COLO829 (cell line): ENCODE measurements around the gene KDM4D.
"Not testable (repeated sequence)": the region's sequence is repeated elsewhere in the genome, so short reads cannot be mapped to it uniquely, and the experiment has no call there.

Experiments
- DNase-seq: peaks from one replicate; pipeline ENCODE4 v3.0.0; 2012; ENCODE audit warnings: low spot score

Gene KDM4D

DNA sequence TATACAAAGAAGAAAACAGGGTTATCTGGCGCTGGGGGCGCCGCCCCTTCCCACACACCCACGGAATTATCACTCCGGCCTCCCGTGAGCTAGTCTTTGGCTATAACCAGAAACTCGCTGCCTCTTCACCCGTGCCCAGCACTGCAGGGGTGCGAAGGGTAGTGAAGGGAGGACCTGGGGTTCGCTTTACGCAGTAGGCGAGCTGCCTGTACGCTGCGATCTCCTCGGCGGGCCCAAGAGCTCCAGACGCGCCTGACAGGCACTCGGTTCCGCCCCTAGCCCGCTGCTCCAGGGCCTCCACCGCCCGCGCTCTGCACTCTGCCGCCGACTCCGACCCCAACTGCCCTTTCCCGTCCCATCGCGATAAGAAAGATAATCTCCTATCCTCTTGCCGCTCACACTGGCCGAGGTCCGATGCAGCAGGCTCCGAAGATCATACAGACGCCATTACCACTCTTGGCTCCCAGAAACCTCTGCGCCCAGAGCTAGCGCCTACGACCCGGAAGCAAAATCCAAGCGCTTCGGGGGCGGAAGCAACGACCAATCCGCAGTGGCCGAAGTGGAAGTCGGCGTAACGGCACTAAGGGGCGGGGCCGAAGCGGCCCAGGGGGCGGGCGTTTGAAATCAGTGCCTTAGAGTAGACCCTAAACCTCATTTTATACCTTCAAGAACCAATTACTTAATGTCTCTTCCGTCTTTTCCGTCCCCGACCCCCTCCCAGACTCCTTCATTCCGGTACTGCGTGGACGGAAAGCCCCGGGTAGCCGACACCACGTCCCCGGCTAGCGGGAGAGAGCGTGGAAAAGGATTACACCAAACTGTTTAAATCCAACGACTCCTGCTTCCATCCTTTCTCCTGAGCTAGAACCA, at the start of gene KDM4D, which contains the start of gene CWC15:
Gene KDM4D, plus strand, starts transcription at position 611 of the 870 bp plus-strand sequence. CDS start 23,664 bp downstream, outside the sequence.
Gene CWC15, minus strand, starts transcription at position 458 of the 870 bp plus-strand sequence. CDS start 1,371 bp downstream, outside the sequence.
- peak; percentile 95 for DNase-seq

DNA sequence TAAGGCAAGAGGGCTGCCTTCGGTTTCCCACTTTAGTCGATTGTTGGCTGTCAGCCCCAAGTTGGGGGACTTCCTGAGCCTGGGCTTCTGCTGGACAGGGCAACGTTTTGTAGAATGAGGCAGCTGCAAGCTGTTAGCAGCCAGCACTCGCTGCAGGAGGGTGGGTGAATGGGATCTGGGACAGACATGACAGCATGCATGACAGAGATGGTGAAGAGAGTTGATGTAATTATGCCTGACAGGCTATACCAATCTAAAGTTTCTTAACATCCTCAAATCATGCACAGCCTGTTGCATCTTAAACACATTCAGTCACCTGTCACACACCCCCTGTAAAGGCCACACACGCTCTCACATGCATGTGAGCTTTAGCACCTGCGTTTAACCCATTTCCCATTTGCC, 49.3 kb upstream of the KDM4D start:
- DNase-seq = no peak

DNA sequence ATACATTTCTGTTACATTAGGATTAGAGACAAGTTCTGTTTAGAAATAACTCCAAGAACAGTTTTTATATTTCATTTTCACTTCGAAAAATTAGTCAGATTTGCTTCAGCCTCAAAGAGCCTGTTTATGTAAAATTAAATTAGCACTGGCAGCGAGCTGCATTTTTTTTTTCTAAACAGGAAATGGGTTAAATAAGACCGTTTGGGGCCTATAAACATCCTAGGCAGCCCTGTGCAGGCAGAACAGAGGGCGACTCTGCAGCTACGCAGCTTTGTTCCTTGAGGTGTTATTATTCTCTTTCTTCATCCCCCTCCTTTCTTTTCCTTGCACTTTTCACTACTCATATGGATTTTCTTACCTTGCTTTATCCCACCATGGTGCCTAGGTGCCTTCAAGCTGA, 48.9 kb upstream of the KDM4D start:
- DNase-seq = no peak

DNA sequence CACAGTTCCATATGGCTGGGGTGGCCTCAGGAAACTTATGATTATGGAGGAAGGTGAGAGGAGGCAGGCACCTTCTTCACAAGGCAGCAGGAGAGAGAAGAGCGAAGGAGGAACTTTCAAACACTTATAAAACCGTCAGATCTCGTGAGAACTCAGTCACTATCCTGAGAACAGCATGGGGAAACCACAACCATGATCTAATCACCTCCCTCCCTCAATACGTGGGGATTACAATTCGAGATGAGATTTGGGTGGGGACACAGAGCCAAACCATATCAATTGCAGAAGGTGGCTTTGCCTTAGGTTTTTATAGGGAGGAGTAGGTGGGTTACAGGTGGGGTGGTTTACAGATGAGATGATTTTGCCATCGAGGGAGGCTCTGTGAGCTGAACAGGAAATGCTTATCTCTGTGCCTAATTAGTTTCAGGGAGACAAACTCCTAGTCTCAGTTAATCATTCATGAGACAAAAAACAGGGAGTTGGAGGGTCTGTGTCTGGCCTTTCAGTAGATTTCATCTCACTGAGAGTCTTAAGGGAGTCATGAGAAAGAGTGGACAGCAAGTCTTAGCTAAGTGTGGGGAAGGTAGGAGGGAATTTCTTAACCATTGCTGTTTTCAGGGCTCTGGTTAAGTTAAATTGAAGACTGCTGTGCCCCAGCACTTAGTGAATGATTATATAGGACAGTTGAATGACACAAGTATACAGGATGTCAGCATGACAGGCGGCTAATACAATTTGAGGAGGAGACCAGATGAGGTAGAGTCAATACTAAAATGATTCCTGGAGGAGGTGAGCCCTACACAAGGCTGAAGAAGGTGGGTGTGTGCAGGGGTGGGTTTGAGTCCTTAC, 47.9 kb upstream of the KDM4D start:
- no peak for DNase-seq

DNA sequence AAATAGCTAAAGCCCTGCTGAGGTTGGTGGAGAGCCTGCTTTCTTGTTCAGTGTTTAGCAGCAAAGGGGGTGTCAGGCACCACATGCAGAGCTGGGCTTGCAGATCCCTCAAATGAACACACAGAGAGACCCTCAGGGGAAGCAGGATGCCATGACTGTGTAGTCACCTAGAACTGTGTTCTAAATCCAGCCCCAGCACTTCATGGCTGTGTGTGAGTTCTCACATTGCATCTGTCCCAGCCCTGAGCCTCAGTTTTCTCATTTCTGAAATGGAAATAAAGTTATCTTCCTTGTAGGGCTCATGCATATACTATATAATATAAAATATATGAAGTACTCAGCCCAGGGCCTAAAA, 47.3 kb upstream of the KDM4D start:
- DNase-seq = no peak

DNA sequence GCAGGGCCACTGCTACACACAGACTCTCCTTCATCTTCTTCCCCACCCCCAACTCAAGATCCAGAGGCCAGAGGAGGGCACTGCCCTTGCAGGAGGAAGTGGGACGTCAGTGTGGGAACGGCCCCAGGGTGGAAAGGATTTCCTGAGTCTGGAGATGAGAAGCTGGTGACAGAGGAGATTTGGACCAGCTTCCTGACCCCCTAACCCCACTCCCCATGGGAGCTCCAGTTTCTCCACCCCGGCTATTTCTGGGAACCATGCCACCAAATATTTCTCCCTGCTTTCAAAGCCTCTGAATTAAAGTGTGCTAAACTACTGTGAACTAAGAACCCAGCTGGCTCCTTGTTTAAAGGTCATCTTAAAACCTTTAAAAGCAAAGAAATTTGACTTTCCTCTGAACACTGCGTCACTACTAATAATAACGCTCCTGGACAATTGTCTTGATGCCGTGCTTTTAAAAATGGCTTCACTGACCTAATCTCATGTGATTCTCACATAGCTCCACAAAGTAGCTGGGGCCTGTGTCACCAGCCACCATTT, 46.7 kb upstream of the KDM4D start:
- peak; percentile 94 for DNase-seq

DNA sequence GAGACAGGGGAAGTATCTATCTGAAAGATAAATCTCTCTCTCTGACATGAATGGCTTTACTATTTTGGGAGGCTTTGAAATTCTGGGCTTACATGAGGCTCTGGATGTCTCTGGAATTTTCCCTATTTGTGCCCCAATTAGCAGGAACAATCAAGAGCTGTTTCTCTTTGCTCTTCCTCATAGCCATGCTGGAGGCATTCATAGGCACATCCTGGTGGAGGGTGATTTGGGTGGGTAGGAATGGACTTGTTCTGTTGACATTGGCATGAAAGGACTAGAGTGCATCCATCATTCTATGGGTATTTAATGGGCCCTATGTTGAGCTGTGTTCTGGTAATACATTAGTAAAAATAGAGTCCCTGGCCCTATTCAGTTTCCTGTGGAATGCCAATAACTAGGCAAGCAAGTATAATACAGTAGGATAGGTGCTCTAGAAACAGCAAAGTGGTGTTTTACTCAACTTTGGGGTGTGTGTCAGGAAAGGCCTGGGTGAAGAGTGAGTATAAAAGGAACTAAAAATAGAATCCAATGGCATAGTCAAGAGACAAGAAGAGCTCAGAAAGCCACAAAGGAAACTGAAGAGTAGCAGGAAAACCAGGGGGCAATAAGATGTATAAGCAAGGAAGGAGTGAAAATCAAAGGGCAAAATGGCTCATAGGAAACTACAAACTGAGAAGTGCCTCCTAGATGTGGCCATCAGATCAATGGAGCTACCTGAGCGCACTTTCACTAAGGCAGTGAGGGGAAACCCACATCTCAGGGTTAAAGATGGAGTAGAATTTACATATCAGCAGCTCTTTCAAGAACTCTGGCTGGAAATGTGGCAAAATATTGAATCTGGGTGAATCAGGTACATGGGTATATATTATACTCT, 45.2 kb upstream of the KDM4D start:
- DNase-seq = peak; percentile 27

DNA sequence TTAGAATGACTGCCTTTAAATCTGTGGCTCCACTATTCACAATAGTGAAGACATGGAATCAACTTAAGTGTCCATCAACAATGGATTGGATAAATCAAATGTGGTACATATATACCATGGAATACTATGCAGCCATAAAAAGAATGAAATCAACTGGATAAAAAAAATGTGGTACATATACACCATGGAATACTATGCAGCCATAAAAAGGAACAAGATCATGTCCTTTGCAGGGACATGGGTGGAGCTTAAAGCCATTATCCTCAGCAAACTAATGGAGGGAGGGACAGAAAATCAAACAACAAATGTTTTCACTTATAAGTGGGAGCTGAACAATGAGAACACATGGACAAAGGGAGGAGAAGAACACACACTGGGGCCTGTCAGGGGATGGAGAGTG, 41.4 kb upstream of the KDM4D start:
- DNase-seq = not testable (repeated sequence)

DNA sequence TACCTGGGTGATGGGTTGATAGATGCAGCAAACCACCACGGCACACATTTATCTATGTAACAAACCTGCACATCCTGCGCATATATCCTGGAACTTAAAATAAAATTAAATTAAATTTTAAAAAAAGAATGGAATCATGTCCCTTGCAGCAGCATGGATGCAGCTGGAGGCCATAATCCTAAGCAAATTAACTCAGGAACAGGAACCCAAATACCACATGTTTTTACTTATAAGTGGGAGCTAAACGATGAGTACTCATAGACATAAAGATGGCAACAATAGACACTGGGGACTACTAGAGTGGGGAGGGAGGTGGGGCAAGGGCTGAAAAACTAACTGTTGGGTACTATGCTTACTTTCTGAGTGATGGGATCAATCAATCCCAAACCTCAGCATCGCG, 41.0 kb upstream of the KDM4D start:
- no peak for DNase-seq

DNA sequence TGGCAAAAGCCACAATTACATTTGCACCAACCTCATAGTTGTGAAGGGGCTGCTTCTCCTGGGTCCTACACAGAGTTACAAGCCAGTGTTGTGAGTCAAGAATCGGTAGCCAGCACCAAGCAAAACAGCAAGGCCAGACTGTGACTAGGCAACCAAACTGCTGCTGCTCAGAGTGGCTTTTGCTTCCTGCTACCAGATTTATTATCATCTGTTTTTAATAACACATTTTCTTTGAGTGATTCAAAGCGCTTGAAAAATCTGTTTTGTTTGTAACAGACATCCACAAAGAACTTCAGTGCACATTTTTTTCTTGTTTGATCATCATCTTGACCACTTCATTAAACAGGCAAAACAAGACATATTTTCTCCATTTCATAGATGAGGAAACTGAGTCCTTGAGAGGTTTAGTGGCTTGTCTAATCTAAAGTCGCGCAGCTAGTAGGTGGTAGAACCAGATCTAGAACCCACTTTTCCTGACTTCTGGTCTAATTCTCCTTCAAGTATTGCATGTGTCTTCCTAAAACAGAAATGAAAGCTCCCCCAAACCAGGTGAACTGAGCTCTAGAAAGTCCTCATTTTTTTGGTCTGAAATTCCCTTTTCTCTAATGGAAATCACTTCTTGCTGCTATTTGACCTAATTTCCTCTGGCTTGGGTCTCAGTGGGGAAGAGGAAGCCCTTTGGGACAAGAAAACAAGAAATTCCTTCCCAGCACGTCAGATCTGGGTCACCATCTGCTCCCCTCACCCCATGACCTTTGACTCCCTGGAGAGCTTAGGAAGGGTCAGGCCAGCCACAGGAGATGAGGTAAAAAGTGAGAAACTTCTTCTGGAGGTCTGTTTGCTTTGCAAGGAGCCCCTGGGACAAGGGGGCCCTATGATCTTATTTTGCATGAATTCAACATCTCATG, 40.0 kb upstream of the KDM4D start:
- DNase-seq = no peak

DNA sequence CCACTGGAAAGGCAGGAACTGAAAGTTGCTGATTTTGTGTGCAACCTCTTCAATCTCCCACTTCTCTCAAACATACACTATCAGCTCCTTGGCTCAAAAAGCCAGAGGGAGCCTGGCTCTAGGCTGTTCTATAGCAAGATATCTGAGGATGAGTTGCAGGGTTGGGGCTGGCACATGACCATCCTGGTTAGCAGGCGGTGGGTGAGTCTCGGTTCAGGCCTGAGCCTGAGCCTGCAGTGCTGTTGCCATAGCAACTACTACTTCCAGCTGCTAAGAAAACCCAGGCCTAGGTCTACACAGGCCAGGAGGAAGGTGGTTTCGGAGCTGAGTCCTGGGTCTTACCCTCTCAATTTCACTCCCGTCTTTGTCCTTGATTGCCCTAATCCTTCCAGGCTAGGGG, 39.1 kb upstream of the KDM4D start:
- DNase-seq = no peak

DNA sequence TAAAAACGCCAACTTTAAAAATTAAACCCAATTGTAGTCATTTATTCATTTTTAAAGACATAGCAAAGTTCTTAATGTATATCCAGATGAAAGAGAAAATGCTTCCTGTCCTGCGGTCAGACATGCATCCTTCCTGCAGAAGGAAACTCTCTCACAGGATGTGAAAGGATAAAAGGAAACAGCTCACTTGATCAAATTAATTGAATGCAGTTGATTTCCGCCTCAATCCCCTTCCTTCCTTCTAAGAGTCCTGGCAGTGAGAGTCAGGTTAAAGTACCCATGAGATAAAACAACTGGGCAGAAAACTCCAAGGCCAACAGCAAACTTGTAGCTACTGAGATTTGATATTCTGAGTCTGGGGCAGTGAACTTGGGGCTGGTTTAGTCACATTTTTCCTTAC, 38.7 kb upstream of the KDM4D start:
- DNase-seq = no peak

DNA sequence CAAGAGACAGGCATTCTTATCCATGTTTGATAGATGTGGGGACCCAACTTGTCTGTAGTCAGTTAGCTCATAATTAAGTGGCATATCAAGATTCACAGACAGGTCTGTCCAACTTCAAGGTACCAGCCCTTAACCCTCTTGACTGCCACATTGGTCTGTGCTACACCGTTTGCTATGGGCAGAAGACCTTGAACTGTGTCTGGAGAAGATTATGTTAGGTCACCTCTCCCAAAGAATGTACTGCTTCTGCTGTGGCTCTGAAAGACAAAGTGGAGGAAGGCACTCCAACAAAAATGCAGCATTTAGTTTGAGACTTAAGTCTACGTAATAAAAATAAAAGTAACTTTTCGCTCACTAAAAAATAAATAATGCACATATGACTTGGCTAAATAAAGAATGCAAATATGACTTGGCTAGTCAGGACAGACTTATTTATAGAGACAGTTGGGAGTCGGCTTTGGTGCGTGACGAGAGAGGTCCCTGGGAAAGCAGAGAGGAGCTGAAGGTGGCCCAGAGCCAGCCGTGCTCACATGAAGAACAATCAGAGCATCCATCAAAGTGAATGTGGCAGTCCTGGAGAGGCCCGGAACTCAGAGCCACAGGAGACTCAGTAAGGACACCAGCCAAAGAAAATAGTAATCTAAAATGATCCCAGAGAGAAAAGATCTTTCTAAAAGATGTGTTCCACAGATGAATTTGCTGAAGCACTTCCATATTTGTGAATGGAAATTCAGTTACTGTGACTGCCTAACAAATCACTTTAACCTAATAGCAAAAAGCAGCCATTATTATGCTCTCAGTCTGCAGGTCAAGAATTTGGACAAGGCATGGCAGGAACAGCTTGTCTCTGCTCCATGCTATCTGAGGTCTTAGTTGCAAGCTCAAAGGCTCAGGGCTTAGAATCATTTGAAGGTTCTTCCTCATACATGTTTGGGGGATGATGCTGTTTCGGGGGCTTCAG, 35.1 kb upstream of the KDM4D start:
- DNase-seq = peak; percentile 42

DNA sequence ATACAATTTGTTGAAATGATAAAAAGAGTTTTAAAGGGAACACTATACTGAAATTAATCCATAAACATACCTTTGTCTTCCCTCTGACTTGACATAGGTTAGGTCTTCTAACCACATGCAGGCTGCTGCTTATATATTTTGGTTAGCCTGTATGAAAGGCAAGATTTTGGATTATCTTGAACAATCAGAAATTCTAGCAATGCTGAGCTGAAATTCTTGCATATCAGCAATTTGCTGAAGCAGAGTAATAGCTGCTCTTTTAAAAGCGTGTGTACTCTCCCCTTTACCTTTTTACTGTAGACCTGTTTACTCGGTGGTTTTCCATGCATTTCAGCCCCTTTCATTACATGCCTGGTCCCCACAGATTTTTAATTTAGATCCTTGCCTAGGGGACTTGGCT, 34.2 kb upstream of the KDM4D start:
- DNase-seq = no peak

DNA sequence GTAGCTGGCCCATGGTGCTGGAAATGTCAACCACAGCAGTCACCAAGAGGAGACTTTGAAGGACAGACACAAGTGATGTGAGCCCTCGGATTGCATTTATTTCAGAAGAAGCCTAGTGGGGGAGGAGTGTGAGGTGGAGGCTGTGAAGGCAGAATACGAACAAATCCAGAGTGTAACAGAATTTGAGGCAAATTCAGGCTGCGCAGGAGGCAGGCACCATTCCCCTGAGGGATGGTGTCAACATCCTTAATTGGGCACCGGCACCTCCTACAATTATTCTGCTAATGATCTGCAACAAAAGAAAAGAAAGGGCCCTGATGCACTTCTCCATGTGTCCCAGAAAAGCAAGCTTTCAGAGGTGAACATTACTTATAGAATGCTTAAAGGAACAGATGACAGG, 32.4 kb upstream of the KDM4D start:
- no peak for DNase-seq

DNA sequence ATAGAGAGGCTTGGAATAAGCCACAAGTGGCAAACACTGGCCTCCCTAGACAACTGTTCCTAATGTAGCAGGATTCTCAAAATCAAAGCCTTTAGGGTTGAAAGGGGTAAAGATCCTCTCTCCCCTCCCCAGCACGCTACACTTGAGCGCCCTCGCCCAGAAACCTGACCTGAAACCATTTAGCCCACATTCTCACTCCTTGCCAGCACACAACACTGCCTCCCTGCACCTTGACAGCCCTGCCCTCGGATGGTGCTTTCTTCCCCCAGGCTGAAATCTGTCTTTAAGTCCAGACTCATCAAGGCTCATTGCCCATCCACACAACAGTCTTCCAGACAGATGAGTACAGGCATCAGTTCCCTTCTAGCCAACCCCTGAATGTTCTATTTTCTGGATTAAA, 26.7 kb upstream of the KDM4D start:
- DNase-seq = no peak

DNA sequence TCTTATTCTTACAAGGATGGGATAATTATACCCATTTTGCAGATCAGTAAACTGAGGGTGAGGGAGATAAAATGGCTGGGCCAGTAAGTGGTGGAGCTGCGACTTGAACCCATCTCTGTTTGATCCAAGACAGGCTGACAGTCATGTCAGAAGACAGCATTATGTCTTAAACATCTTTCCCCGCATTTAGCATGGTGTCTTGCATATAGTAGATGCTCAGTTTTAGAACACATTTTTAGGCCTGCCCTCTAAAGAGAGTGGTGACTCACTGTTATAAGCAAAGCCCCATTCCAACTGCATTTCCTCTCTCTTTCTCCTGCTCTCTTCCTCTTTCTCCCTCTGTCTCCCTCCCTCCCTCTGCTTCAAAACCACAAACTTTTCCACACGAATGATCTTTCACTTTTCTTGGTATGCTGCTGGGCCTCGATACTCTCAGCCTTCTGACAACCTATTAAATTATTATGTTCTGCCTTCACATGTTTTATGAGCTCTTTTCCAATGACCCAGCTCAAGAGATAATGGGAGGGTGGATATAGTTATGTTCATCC, 25.4 kb upstream of the KDM4D start:
- DNase-seq = no peak

DNA sequence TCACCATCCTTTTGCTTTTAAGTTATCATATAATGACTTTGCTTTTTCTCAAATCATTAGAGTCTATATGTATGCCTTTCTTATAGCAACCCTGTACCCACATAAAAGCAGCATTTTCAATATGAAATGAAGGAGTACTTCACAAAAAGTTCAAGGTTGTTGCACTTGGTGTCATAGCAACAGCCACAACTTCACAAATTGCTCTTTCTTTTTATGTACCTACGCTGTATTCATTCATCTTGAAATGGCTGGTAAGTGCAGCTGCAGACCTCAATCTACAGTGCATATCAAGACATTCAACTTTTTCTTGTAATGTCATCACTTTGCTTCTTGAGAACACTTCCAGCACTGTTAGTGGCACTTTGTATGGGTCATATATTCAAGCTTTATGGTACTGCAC, 18.8 kb upstream of the KDM4D start:
- DNase-seq = no peak

DNA sequence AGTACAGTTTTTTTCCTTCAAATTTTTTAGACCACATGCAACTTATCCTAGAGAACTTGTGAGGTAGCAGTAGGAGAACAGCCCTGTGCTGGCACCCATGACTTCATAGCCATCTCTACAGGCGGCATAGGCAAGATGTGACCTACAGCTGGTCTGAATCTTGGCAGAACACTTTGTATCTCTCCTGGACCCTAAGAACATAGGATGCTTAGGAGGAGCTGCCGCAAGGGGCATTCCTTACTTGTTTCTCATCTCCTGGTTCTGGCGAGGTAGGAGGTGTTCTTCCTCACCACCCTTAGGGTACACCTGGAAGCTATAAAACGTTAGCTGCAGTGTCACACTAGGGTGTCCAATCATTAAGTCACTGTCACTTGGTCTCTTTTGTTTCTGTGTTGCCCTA, 16.5 kb upstream of the KDM4D start:
- no peak for DNase-seq
